ENCODE results near the gene CCDC170. TPM values are rescaled to one million over a fixed set of nuclear protein-coding genes. Genes with fewer than 3 reads are reported as not detected.

The CCDC170 gene
- total RNA-seq, 4 donors from 2014 or later = 0.22 to 1.1 (median 1.1) TPM; not detected in 1

Other genes starting within 250 kb of the CCDC170 start
- 10 to 100 TPM; 10.9 to 12.3 (median 11.3) TPM for gene ZBTB2, start 102.5 kb upstream of the CCDC170 start, total RNA-seq
- gene RMND1, start 41.9 kb upstream of the CCDC170 start, total RNA-seq = 10 to 100 TPM; 11.7 to 21.7 (median 16.6) TPM

All from lower leg skin (tissue), 4 donors.